ENCODE measurements around the gene GBF1.

The GBF1 gene

GRCh38 chr10:102396730-102397151 is 151.4 kb downstream of the GBF1 start:
- peak overlapping the region; percentile 70 for H3K4me3 ChIP-seq (ENCODE audit: low read depth, low read length)
- TF ChIP-seq, protein P1, sequence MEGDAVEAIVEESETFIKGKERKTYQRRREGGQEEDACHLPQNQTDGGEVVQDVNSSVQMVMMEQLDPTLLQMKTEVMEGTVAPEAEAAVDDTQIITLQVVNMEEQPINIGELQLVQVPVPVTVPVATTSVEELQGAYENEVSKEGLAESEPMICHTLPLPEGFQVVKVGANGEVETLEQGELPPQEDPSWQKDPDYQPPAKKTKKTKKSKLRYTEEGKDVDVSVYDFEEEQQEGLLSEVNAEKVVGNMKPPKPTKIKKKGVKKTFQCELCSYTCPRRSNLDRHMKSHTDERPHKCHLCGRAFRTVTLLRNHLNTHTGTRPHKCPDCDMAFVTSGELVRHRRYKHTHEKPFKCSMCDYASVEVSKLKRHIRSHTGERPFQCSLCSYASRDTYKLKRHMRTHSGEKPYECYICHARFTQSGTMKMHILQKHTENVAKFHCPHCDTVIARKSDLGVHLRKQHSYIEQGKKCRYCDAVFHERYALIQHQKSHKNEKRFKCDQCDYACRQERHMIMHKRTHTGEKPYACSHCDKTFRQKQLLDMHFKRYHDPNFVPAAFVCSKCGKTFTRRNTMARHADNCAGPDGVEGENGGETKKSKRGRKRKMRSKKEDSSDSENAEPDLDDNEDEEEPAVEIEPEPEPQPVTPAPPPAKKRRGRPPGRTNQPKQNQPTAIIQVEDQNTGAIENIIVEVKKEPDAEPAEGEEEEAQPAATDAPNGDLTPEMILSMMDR (IDR thresholded peaks at IDR 0.05; ENCODE audit: low read depth, low read length, missing control alignments): no peak
- DNase-seq (ENCODE audit: low read depth): no peak

DNA sequence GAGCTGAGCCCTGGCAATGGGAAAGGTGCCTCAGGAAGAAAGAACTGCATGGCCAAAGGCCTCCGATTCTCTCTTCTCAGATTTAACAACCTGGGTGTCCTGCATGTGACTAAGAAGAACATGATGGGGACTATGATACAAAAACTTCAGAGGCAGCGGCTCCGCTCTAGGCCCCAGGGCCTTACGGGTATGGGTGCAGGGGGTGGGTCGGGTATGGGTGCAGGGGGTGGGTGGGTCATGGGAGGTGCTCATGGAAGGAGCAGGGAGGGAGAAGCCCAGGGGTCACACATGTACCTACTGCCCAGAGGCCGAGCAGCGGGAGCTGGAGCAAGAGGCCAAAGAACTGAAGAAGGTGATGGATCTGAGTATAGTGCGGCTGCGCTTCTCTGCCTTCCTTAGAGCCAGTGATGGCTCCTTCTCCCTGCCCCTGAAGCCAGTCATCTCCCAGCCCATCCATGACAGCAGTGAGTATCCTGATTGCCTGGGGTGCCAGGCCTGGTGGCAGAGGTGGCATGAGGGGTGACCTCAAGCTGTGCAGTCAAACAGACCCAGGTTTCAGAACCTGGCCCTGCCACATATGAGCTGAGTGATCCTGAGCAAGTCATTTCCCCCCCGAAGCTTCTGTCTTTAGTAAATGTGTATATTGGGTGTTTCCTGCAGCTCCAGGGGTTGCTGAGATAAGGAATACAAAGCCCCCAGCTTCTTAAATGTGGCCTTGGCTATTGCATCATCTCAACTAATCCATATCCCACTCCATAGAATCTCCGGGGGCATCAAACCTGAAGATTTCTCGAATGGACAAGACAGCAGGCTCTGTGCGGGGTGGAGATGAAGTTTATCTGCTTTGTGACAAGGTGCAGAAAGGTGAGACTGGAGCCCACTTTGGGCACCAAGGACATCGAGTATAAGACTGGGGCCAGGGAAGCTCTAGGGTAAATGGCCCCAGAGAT is 152.2 kb downstream of the GBF1 start:
- DNase-seq (ENCODE audit: low read depth): no peak
- peak overlapping the region; percentile 70 for H3K4me3 ChIP-seq (ENCODE audit: low read depth, low read length)
- TF ChIP-seq, protein P1 (IDR thresholded peaks at IDR 0.05; ENCODE audit: low read depth, low read length, missing control alignments): no peak

DNA sequence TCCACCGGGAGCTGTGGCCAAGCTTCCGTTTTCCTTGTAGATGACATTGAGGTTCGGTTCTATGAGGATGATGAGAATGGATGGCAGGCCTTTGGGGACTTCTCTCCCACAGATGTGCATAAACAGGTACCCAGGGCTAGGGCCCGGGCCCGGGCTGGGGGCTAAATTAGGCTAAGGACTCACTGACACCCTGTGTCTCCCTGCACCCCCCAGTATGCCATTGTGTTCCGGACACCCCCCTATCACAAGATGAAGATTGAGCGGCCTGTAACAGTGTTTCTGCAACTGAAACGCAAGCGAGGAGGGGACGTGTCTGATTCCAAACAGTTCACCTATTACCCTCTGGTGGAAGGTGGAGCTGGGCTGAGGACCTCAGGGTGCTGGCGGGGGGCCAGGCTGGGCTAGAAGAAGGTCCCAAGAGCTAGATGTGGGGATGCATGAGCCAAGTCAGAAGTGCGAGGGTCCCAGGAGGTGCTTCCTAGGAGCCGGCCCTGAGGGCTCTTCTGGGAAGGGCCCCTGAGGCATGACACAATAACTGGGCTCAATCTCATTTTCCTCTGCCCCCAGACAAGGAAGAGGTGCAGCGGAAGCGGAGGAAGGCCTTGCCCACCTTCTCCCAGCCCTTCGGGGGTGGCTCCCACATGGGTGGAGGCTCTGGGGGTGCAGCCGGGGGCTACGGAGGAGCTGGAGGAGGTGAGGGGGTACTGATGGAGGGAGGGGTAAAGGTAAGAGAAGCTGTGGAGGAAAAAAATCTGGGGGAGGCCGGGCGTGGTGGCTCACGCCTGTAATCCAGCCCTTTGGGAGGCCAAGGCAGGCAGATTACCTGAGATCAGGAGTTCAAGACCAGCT is 153.1 kb downstream of the GBF1 start:
- DNase-seq (ENCODE audit: low read depth): no peak
- TF ChIP-seq, protein P1 (IDR thresholded peaks at IDR 0.05; ENCODE audit: low read depth, low read length, missing control alignments): no peak
- H3K4me3 ChIP-seq (ENCODE audit: low read depth, low read length): peak overlapping the region; percentile 70

GRCh38 chr10:102399217-102400021 is 154.1 kb downstream of the GBF1 start:
- DNase-seq (ENCODE audit: low read depth): peak; percentile 52
- peak overlapping the region; percentile 70 for H3K4me3 ChIP-seq (ENCODE audit: low read depth, low read length)
- TF ChIP-seq, protein P1 (IDR thresholded peaks at IDR 0.05; ENCODE audit: low read depth, low read length, missing control alignments): peak; percentile 92

- TF ChIP-seq, protein P1 (IDR thresholded peaks at IDR 0.05; ENCODE audit: low read depth, low read length, missing control alignments): no peak
- peak overlapping the region; percentile 70 for H3K4me3 ChIP-seq (ENCODE audit: low read depth, low read length)
- DNase-seq (ENCODE audit: low read depth): no peak
These were observed 154.7 kb downstream of the GBF1 start for GRCh38 chr10:102400076-102400475.

- H3K4me3 ChIP-seq (ENCODE audit: low read depth, low read length): no peak overlapping the region
- DNase-seq (ENCODE audit: low read depth): no peak
- TF ChIP-seq, protein P1 (IDR thresholded peaks at IDR 0.05; ENCODE audit: low read depth, low read length, missing control alignments): no peak
These were observed 155.4 kb downstream of the GBF1 start for GRCh38 chr10:102400598-102401341.
